Heart left ventricle (tissue), 16 donors: ENCODE results near the gene FGD4. TPM values are rescaled to one million over a fixed set of nuclear protein-coding genes. Genes with fewer than 3 reads are reported as not detected.

Experiments
- ATAC-seq, 4 donors: fragments of 200-7000 bp; cut with Tn5 transposase; one replicate each; pipeline ENCODE4 v1.9.1; 2020 to 2022; ENCODE audit warnings: moderate library complexity in 4 of 4, mild to moderate bottlenecking in 3 of 4, moderate number of reproducible peaks in 1 of 4
- DNase-seq, 5 donors: peaks; one replicate each; pipeline ENCODE4 v3.0.0-alpha.2; 2020
- H3K27ac ChIP-seq, 12 donors: fragments of 200-600 bp; sonication (generic) in 4 of 12; one replicate each; pipeline versions ENCODE4 v1.5.0 to v1.8.0; 2016 to 2022; ENCODE audit warnings: mild to moderate bottlenecking in 2 of 12
- H3K27me3 ChIP-seq, 9 donors: fragments of 200-600 bp; sonication (generic) in 2 of 9; one replicate each; pipeline versions ENCODE4 v1.5.1 to v1.8.0; 2016 to 2022; ENCODE audit warnings: mild to moderate bottlenecking in 3 of 9
- H3K36me3 ChIP-seq, 9 donors: fragments of 200-600 bp; sonication (generic) in 2 of 9; one replicate each; pipeline versions ENCODE4 v1.5.0 to v1.8.0; 2018 to 2022; ENCODE audit warnings: mild to moderate bottlenecking in 2 of 9
- H3K4me1 ChIP-seq, 12 donors: fragments of 200-600 bp; sonication (generic) in 4 of 12; one replicate each; pipeline versions ENCODE4 v1.5.0 to v1.8.0; 2016 to 2022; ENCODE audit warnings: mild to moderate bottlenecking in 3 of 12
- H3K4me3 ChIP-seq, 12 donors: fragments of 200-600 bp; sonication (generic) in 4 of 12; one replicate each; pipeline versions ENCODE4 v1.5.0 to v1.8.0; 2017 to 2022; ENCODE audit warnings: mild to moderate bottlenecking in 9 of 12, moderate library complexity in 4 of 12
- H3K9me3 ChIP-seq, 12 donors: fragments of 200-600 bp; sonication (generic) in 4 of 12; one replicate each; pipeline versions ENCODE4 v1.5.0 to v1.8.0; 2016 to 2022; ENCODE audit warnings: mild to moderate bottlenecking in 1 of 12
- POLR2A ChIP-seq, 2 donors: fragments of 450-650 bp; IDR thresholded peaks; one replicate each; pipeline ENCODE4 v1.6.1; 2017; ENCODE audit warnings: antibody characterized with exemption in 2 of 2, mild to moderate bottlenecking in 2 of 2, moderate library complexity in 2 of 2
- WGBS, 4 donors: extraction: QIAGEN DNeasy Blood & Tissue Kit in 2 of 4; methylation state at CpG; one replicate each; pipeline versions ENCODE4 v1.1.5 to v1.1.7; 2013 to 2018; 5-methylcytosine and 5-hydroxymethylcytosine counted together
- intact Hi-C, 10 donors: fragments of 100-400 bp; cut with DNase I; formaldehyde crosslinking; loops; one replicate each; pipeline versions ENCODE4 v1.11.1 to v1.14.2; 2022
- polyA plus RNA-seq, 2 donors: library from polyadenylated mRNA; stranded (reverse); fragments of 200-250 nt; gene quantifications; one replicate each; pipeline ENCODE4 v1.2.3, GENCODE V29; 2013
- total RNA-seq, 9 donors: library from RNA; depleted of rRNA in 2 of 9; stranded (reverse); fragments of >200 nt in 2 of 9; fragmentation: NEBNext Ultra II Directional in 3 of 9; extraction: Animal tissue kit (Norgen Biotek cat#: 25700) in 3 of 9; gene quantifications; one replicate each; pipeline versions ENCODE4 v1.1.0 to v1.2.4, GENCODE V29; 2016 to 2023
- TF ChIP-seq, protein P1 (sequence below), 12 donors: fragments of 200-600 bp; sonication (generic) in 4 of 12; IDR thresholded peaks; one replicate each; pipeline versions ENCODE4 v1.5.0 to v1.8.0; 2018 to 2022; ENCODE audit warnings: antibody characterized with exemption in 12 of 12, mild to moderate bottlenecking in 5 of 12
- donor health status: ischemic (EF 13 %, LVEDD 7.1; RV severe dilation, severe dysfunction).
- donor health status: healthy with polysubstance abuse.
- donor health status: DM: no; HTN: yes; CAD: no.
- donor health status: DM: no; HTN: no; CAD: no.
- donor health status: ischemic (EF 25% LVEDD 6.9; RV normal size, moderate dysfunction).
- donor health status: ischemic (EF 25% LVEDD 5.7; RV mildly dilated, moderate dysfunction).
- donor health status: healthy.
- donor health status: DM: yes; HTN: yes; CAD: no.
- donor health status: ischemic (EF 35%, LVEDD 5.7; RV mildly dilated, moderate dysfunction).
- donor health status: nonischemic (EF 11% LVEDD 7.7; RV severe dilation, severe dysfunction).
- donor health status: DM: yes; HTN: yes; CAD: no.
- donor health status: PGD.
- donor health status: ischemic (EF 29% LVEDD 5.4; RV normal size, mild dysfunction).
- donor health status: nonischemic (EF 23%, LVEDD 6.1; RV moderate dilation, normal function).

The FGD4 gene
- total and polyA plus RNA-seq, 11 donors, result 4.5 to 36.8 (median 28.2) TPM

DNA sequence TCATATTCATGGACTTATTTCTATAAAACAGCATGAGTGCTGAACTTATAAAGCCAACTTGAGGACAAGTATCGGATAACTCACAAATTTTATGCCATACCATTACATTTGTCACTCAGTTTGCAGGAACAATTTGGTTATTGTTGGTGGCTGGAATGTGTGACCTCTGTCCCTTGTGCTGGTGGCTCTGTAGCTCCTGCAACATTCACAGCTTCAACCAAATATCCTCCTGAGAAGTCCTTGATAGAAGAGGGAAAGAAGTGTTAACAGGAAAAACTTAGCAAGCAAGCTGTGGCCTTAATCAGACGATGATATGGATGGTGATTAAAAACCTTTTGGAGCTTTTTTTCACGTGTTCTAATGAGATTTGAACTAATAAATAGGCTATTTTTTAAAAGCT lies 218.8 kb downstream of the FGD4 start:
- no peak for DNase-seq
- no peak overlapping the region for H3K4me3 ChIP-seq
- TF ChIP-seq, protein P1, sequence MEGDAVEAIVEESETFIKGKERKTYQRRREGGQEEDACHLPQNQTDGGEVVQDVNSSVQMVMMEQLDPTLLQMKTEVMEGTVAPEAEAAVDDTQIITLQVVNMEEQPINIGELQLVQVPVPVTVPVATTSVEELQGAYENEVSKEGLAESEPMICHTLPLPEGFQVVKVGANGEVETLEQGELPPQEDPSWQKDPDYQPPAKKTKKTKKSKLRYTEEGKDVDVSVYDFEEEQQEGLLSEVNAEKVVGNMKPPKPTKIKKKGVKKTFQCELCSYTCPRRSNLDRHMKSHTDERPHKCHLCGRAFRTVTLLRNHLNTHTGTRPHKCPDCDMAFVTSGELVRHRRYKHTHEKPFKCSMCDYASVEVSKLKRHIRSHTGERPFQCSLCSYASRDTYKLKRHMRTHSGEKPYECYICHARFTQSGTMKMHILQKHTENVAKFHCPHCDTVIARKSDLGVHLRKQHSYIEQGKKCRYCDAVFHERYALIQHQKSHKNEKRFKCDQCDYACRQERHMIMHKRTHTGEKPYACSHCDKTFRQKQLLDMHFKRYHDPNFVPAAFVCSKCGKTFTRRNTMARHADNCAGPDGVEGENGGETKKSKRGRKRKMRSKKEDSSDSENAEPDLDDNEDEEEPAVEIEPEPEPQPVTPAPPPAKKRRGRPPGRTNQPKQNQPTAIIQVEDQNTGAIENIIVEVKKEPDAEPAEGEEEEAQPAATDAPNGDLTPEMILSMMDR (IDR thresholded peaks at IDR 0.05), result no peak
- no peak for TF ChIP-seq POLR2A (IDR thresholded peaks at IDR 0.05)
- H3K9me3 ChIP-seq, result no peaks in the 10 kb centered on the region
- intact Hi-C loops, result no loop called here
- ATAC-seq, result no peak
- no peak overlapping the region for H3K27ac ChIP-seq
- 79 to 82% (median 80%) methylated on average over 3 of the region's 3 CpGs for WGBS, 4 donors
- no peaks in the 10 kb centered on the region for H3K27me3 ChIP-seq
- peaks cover 0 to 96% (median 86%) of the 10 kb centered on the region in 9 donors for H3K36me3 ChIP-seq
- H3K4me1 ChIP-seq, result peaks cover 0 to 5% (median 0%) of the 10 kb centered on the region in 12 donors

DNA sequence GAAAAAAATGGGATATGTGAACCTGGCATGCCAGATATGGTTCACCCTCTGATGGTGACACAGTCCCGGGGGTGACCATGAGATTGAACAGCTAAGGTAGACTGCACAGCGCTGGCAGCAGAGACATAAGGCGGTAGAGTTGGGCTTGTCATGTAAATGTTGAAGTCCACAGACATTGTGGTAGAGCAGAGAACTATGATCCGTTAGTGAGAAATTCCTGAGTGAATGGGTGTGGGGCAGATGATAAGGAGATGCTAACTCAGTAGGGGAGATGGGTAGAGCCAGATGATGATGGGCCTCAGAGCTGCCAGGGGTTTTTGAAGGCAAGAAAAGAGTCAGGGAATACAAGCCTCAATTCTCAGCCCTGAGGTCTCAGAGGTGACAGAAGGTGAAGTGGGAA lies 228.6 kb downstream of the FGD4 start:
- Histone ChIP-seq H3K27me3 (no peaks in the 10 kb centered on the region), H3K27ac (no peak overlapping the region), H3K9me3 (no peaks in the 10 kb centered on the region), H3K4me1 (no peaks in the 10 kb centered on the region), H3K36me3 (peaks cover 0 to 100% (median 92%) of the 10 kb centered on the region in 9 donors), H3K4me3 (no peak overlapping the region)
- WGBS, 4 donors, result 90 to 94% (median 92%) methylated on average over 4 of the region's 4 CpGs
- DNase-seq (no peak), ATAC-seq (no peak)
- intact Hi-C loops, result no loop called here
- TF ChIP-seq POLR2A (IDR thresholded peaks at IDR 0.05), result no peak
- TF ChIP-seq, protein P1 (IDR thresholded peaks at IDR 0.05), result no peak

DNA sequence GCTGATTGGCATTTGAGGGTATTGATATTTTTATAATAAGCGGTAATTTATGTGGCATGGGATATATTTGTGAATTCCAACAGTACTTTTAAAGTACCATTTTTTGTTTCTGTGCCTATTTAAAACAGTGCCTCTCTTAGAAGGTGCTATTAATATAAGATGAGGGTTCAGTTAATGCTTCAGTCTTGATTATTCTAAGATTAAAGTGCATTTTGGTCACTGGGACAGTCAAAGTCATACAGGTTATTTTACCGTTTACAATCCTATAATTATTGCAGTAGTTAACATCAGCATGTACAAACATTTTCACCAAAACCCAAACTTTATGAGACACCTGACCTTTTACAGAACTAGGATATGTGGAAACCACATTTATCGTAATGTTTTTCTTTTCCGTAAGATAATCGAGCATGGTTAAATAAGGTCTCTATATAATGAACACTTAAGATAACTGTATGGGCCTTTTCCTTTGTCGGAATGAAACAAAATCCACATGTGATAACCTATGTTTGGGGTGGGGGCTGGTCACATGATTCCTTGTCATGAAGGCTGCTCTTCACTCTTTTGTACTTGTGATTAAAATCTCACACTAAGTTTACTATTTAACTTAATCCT lies 242.0 kb downstream of the FGD4 start:
- peaks cover 0 to 100% (median 87%) of the 10 kb centered on the region in 9 donors for H3K36me3 ChIP-seq
- ATAC-seq, result no peak

DNA sequence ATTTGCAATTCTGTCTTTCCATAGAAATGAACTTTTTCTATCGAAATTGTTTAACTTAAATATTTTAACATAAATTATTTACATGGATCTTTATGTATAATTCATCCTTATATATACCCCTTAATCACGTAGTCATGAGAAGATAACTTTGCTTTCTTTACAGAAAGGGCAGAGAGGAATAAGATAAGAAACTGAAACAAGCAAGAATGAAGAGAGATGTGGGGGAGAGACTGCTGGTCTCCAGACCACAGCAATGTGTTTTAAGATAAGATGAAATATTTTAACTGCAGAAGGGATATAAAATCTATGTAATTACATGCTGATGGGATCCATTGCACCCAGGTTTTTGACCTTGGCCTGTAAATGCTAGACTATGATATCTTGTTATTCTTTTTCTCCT lies 245.1 kb downstream of the FGD4 start:
- peaks cover 0 to 70% (median 60%) of the 10 kb centered on the region in 9 donors for H3K36me3 ChIP-seq
- TF ChIP-seq POLR2A (IDR thresholded peaks at IDR 0.05), result no peak
- TF ChIP-seq, protein P1 (IDR thresholded peaks at IDR 0.05), result no peak
- no peaks in the 10 kb centered on the region for H3K9me3 ChIP-seq
- H3K4me3 ChIP-seq, result no peak overlapping the region
- H3K27ac ChIP-seq, result no peak overlapping the region
- 75 to 83% (median 80%) methylated on average over 2 of the region's 2 CpGs for WGBS, 4 donors
- no peak for ATAC-seq
- DNase-seq, result no peak
- no peaks in the 10 kb centered on the region for H3K27me3 ChIP-seq
- intact Hi-C loops, result loop anchor here in 1 of 10 donors (10.0 kb wide), 1 partner anchor 60 kb away; no protein-coding TSS in a partner anchor
- H3K4me1 ChIP-seq, result peaks cover 0 to 9% (median 0%) of the 10 kb centered on the region in 12 donors

More for the DNA sequence above, 242.0 kb downstream of the FGD4 start:
- Histone ChIP-seq H3K9me3 (peaks cover 0 to 3% (median 0%) of the 10 kb centered on the region in 12 donors), H3K4me3 (no peak overlapping the region), H3K27ac (no peak overlapping the region), H3K4me1 (no peaks in the 10 kb centered on the region), H3K27me3 (no peaks in the 10 kb centered on the region)
- no peak for TF ChIP-seq POLR2A (IDR thresholded peaks at IDR 0.05)
- TF ChIP-seq, protein P1 (IDR thresholded peaks at IDR 0.05), result no peak
- no peak for DNase-seq
- 92 to 97% (median 94%) methylated on average over 6 of the region's 6 CpGs for WGBS, 4 donors
- intact Hi-C loops, result loop anchor here in 1 of 10 donors (10.0 kb wide), 1 partner anchor 57 kb away; no protein-coding TSS in a partner anchor
